ENCODE results near the gene EXOC3.
"Not testable (repeated sequence)": the region's sequence is repeated elsewhere in the genome, so short reads cannot be mapped to it uniquely, and the experiment has no call there.

The EXOC3 gene

DNA sequence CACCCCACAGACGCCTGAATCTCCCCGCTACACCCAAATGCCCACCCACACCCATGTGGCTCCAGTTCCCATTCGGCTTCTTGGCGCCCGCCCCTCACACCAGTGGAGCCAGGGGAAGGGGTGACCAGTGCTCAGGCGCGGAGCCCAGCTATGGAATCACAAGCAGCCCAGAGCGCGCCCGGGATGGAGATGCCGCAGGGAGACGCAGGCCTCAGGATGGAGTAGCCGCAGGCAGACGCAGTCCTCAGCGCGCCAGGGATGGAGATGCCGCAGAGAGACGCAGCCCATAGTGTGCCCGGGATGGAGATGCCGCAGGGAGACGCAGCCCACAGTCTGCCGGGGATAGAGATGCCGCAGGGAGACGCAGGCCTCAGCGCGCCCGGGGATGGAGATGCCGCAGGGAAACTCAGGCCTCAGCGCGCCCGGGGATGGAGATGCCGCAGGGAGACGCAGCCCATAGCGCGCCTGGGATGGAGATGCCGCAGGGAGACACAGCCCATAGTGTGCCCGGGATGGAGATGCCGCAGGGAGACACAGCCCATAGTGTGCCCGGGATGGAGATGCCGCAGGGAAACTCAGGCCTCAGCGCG lies 65.1 kb downstream of the EXOC3 start:
- not testable (repeated sequence) for DNase-seq

DNA sequence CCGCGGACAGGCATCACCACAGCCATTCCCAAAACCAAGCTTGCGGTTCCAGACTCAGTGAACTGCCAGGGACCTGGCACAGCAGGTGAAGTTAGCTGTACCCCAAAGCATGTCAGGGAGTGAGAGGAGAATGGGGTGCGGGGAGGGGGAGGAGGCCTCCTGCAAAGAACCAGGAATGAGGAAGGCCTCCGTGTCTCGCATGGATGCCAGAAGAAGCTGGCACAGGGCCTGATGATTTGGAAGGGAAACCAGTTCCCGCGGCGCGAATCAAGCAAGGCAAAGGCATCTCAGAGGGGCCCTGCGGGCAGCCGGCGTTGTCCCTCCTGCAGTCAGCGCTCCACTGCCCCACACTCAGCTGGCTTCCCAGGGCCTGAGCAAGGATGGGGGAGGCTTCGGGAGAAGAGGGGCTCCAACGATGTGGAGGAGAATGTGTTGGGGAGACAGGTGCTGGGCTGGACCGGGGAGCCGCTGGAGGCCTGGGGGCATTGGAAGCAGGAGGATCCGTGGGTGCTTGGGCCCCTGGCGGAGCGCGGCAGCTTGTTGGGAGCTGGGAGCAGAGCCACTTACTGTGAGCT lies 66.7 kb downstream of the EXOC3 start:
- DNase-seq, result no peak

DNA sequence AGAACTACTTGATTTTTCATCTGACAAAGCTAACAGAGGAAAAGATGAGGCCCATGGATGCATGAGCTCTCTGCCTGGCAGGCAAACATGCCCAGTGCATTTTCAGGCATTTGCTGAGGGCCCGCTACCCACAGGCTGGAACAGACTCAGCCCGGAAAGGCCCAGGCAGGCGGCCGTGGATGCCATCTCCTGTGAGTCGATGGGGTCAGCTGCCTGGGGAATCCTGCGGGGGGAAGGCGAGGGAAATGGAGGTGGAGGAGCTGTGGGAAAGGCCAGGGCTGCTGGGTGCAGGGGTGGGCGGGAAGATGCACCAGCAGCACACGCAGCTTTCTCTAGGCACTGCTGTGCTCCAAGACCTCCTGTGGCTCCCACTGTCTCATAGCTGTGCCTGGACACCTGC lies 67.5 kb downstream of the EXOC3 start:
- DNase-seq, result no peak

DNA sequence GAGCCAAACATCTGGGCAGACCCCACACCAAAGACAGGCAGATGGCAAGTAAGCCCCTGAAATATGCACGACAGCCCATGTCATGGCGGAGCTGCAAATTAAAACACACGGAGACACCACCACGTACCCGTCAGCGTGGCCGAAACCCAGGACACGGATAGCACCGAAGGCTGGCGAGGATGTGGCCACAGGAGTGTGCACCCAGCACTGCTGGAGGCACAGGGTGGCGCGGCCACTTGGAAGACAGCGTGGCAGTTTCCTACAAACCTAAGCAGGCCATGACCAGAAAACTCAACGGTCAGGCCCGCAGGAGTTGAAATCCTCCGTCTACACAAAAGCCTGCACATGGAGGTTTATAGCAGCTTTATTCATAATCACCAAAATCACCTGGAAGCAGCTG lies 68.5 kb downstream of the EXOC3 start:
- DNase-seq, result no peak

DNA sequence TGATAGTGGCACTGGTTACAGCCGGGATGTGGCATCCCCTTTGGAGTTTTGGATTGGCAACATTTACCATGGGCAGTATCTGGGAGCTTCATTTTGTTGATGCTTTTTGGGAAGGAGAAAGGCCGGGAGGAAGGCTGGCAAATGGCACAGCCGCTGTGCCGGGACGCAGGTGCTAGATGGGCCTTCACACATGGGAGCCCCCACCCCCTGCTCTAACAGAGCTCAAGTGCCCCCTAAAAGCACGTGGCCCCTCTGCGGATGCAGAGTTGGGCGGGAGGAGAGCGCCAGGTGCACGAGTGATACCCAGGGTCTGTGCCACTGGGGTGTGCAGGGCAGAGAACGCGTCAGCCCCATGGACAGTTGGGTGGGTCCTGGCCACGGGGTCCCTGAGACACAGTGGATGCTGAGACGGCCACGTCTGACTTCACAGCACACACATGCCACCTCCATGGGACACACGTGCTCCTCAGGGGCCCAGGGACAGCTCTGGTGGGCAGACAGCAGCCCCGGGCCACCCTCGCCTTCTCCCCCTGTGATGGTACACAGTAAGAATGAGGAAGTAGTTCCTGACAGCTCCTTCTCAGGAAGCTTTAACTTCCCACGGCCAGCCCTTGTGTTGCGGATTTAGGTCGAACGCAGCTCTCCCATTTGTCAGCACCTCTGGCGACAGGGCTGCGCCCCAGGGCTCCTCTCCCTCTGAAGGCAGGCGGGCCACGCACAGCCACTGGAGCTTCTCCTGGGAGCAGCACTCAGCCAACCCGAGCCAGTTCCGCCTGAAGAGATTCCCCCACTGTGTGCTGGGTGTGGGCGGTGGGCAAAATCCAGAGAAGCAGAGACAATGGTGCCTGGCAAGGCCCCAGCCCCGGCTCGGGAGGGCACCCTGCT lies 70.5 kb downstream of the EXOC3 start:
- no peak for DNase-seq

DNA sequence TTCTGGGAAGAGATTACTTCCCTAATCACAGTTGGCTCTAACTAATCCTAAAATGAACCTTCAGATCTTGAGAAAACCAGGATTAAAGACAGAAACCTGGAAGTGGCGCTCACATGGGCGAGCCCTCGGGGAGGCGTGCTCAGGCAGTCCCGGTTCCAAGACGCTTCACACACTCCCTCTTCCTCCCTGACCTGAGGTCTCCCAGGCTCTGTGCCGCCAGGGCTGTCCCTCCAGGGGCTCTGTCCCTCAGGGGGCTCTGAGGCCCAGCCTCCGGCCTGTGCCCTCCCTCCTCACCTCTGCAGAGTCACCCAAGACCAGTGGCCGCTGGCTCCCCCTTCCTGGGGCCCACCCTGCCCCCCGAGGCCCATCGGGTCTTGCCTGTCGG lies 71.1 kb downstream of the EXOC3 start:
- DNase-seq, result no peak

DNA sequence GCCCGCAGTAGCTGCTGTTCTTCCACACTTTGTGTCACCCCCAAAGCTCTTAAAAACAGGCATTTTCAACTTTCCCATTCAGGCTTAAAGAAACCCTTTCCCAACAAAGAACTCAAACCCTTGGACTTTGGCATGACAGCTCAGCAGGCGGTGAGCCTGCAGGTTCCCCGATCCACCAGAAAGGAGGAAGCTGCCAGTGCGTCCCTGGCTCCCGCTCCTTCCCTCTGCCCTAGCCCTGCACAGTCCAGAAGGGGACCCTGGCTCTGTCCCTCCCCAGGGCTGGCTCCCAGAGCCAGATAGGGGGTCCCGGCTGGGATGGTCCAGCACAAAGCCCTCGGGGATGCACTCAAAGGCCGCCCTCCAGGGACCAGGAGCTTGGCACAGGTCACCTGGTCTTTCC lies 71.7 kb downstream of the EXOC3 start:
- no peak for DNase-seq

DNA sequence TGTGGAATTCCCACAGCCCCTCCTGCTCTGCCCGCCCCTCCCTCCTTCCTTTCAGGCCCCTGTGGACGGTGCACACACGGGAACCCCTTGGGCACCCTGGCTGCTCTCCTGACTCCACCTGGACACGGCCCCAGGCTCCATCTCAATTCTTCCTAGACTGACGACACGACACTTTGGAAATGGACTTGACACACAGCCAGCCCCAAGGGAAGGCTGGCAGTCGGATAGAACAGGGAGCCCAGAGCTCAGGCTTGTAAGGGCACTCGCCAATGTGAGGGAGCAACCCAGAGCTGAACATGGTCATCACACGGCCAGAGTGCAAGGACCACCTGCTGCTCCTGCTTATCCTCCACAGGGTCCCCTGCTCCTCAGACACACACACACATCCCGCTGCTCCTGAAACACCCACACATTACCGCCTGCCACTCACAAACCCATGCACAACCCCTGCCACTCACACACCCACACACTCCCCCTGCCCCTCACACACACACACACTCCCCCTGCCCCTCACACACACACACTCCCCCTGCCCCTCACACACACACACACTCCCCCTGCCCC lies 72.4 kb downstream of the EXOC3 start:
- DNase-seq, result no peak

DNA sequence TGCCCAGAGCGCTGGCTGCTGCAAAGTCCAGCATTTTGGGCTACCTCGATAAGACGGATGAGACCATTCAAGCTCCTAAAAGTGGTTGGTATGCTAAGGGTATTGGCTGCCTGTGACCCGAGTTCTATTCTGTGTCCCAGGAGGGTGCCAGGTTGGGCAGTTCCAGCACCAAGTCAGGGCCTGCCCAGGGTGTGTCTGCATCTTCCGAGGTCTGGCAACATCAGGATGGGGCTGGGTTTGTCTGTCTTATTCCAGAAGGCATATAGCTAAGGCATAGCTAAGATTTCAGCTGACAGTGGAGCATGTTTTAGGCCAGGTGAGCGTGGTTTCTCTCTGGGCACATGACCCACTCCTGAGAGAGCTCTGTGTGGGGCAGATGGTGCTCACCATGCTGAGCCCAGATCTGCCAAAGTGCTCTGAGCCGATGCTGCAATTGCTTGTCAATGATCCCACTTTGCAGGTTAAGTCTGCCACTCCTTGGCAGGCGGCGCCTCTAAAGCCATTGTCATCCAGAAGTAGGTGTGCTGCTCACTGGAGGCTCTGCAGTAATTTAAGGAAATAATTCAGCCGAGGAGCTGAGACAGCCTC lies 73.5 kb downstream of the EXOC3 start:
- no peak for DNase-seq

Measured in T1000 (cell line).